ENCODE data around the gene HSD17B7.

HSD17B7 gene

DNA sequence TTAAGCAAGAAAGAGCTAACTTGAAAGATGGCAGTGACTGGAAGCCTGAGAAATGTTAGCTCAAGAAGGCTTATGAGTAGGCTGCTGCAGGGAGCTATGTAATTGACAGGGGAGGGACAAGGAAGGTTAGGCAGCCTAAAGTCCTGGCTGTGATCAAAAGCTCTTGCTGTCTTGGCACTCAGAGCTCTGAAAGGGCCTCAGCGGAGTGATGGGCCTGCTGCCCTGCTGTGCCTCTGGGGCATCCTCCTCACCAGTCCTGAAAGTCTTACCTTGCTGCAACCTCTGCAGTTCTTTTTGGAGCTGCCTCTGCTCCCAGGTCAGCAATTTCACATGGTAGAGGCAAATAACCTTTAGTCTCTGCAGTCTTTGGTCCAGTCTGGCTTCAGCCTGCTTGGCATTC is 68.7 kb downstream of the HSD17B7 start:
- no peak for DNase-seq

GRCh38 chr1:162861101-162861500 is 70.6 kb downstream of the HSD17B7 start, which contains the start of gene CCDC190:
CCDC190 (minus strand) TSS chr1:162861175; CDS start chr1:162859646, 1,529 bp downstream.
- no peak for DNase-seq

DNA sequence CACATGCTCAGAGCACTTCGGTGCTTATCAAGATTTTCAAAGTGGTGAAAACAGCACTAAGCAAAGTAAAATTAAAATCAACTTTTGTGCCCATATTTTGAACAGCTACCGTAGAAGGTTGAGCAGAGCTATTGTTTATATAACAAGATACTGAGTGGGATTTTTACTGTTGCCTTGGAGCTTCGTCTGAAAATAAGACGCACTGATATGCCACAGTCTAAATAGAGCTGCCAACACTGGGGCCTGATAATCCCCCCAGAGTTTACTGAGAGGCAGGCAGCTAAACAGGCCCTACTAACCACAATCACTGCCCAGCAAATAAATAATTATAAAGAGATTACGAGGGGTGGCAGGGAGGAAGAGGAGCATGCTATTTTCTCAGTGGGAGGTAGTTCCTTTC is 71.1 kb downstream of the HSD17B7 start:
- no peak for DNase-seq
